Peyer's patch (tissue), 4 donors: ENCODE data around the gene TIFAB. TPM values are rescaled to one million over a fixed set of nuclear protein-coding genes. Genes with fewer than 3 reads are reported as not detected.

Source experiments
- DNase-seq, 3 donors: peaks; one replicate each; pipeline ENCODE4 v3.0.0-alpha.2; 2017 to 2019
- H3K27ac ChIP-seq, 4 donors: fragments of 200-600 bp; sonication (generic); one replicate each; pipeline ENCODE4 v1.5.1; 2016 to 2019
- H3K27me3 ChIP-seq, 2 donors: fragments of 200-600 bp; sonication (generic); one replicate each; pipeline ENCODE4 v1.5.1; 2019
- H3K36me3 ChIP-seq, 3 donors: fragments of 200-600 bp; sonication (generic); one replicate each; pipeline ENCODE4 v1.5.1; 2016 to 2019
- H3K4me1 ChIP-seq, 4 donors: fragments of 200-600 bp; sonication (generic); one replicate each; pipeline ENCODE4 v1.5.1; 2016 to 2019
- H3K4me3 ChIP-seq, 4 donors: fragments of 200-600 bp; sonication (generic); 1 replicate in 3 of 4; 2 replicates in 1 of 4; pipeline ENCODE4 v1.5.1; 2016 to 2019; ENCODE audit warnings: mild to moderate bottlenecking in 1 of 4
- H3K9me3 ChIP-seq, 4 donors: fragments of 200-600 bp; sonication (generic); one replicate each; pipeline ENCODE4 v1.5.1; 2016 to 2019; ENCODE audit warnings: mild to moderate bottlenecking in 1 of 4
- CTCF ChIP-seq, 6 experiments: fragments of 450-650 bp in 4 of 6; fragments of 200-600 bp in 2 of 6; sonication (generic) in 1 of 6; IDR thresholded peaks; one replicate each; pipeline ENCODE4 v1.5.1; 2017 to 2019; ENCODE audit warnings: antibody characterized with exemption in 6 of 6, mild to moderate bottlenecking in 3 of 6, moderate library complexity in 1 of 6
- POLR2A ChIP-seq, 2 donors: fragments of 450-650 bp; IDR thresholded peaks; one replicate each; pipeline ENCODE4 v1.5.1; 2017; ENCODE audit warnings: antibody characterized with exemption in 2 of 2, mild to moderate bottlenecking in 2 of 2, moderate library complexity in 2 of 2
- total RNA-seq, 4 donors: library from RNA; depleted of rRNA; stranded (reverse); fragments of >200 nt; gene quantifications; one replicate each; pipeline ENCODE4 v1.1.0, GENCODE V29; 2016

Gene TIFAB
- total RNA-seq, 4 donors from 2014 or later = 0.83 TPM; not detected in 3

DNA sequence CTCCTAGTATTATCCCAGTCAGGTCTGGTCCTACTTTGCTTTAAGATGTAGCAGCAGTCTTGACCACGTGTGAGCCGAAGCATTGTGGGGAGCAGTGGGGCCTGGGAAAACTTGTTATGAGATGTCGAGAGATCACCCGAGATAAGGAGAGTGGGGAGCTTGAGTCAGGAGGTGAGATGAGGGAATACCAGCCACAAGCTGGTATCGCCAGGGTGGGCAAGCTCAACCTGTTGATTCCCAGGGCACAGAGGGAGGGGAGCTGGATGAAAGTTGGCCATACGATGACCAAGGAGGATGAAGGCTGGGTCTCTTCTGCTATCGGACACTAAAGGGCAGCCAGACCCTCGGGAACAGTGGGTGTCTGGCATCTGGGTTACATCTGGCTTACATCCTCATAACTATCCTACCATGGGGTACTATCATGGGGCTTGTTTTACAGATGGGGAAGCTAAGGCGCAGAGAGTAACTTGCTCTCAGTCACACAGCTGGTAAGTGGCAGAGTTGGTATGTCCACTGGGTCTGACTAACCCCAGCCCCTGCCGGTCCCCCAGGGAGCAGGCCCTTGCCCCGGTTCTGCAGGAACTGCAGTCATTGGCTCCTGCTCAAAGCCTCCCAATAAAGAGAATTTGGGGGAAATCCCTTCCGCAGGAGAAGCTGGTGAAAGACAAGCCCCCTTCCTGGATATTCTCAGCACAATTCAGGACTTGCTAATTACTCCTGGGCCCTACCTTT, 13.4 kb upstream of the TIFAB start:
- TF ChIP-seq CTCF (IDR thresholded peaks at IDR 0.05) = no peak

GRCh38 chr5:135462304-135462703, 10.2 kb upstream of the TIFAB start:
- peak in 3 of 6 experiments; percentile 28 to 34 (median 31) for TF ChIP-seq CTCF (IDR thresholded peaks at IDR 0.05)
- no peak for TF ChIP-seq POLR2A (IDR thresholded peaks at IDR 0.05)
- H3K36me3 ChIP-seq = no peaks in the 10 kb centered on the region
- H3K9me3 ChIP-seq = no peaks in the 10 kb centered on the region
- peak in 2 of 3 donors; percentile 46 to 61 for DNase-seq
- H3K27me3 ChIP-seq = no peaks in the 10 kb centered on the region
- no peak overlapping the region for H3K27ac ChIP-seq
- no peak overlapping the region for H3K4me3 ChIP-seq
- H3K4me1 ChIP-seq = no peaks in the 10 kb centered on the region

More for the DNA sequence above, 13.4 kb upstream of the TIFAB start:
- Histone ChIP-seq H3K4me3 (no peak overlapping the region), H3K27me3 (no peaks in the 10 kb centered on the region), H3K36me3 (no peaks in the 10 kb centered on the region), H3K27ac (no peak overlapping the region), H3K4me1 (no peaks in the 10 kb centered on the region), H3K9me3 (no peaks in the 10 kb centered on the region)
- peak in 1 of 3 donors; percentile 21 for DNase-seq

- H3K27ac ChIP-seq = no peak overlapping the region
These were observed 9.5 kb upstream of the TIFAB start for GRCh38 chr5:135461481-135462151.

DNA sequence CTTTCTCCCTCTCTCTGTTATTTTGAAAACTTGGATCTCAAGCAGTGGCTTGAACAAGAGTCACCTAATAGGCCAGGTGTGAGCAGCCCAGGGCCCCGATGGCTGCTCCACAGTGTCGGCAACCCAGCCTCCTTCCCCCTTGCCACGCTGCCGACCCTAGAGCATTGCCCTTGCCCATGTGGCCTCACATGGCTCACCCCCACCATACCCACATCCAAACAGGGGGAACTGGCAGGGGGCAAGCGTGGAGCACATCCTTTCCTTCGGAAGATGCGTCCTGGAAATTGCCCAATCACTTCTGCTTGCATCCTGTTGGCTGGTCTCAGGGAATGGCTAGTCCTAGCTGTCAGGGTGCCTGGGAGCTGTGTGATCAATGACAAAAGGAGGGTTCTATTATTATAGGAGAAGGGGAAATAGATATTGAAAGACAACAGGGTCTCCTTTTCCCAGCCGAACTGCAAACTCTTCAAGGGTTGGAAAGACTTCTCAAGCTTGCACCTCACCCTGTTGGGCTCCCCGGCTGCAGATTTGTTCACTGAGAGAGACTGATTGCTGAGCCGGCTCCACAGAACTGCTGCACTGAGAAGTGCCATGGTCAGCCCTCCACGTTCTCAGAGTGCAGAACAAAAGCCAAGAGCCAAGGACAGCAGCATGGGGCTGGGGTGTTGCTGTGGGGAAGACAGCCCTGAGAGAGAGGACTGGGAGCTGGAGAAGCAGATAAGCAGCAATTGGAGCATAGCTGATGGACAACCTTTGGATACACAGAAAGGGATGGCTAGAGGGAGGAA, 8.3 kb upstream of the TIFAB start:
- no peaks in the 10 kb centered on the region for H3K36me3 ChIP-seq
- no peak overlapping the region for H3K4me3 ChIP-seq
- H3K27me3 ChIP-seq = no peaks in the 10 kb centered on the region
- H3K9me3 ChIP-seq = no peaks in the 10 kb centered on the region
- H3K27ac ChIP-seq = no peak overlapping the region
- no peaks in the 10 kb centered on the region for H3K4me1 ChIP-seq
- TF ChIP-seq CTCF (IDR thresholded peaks at IDR 0.05) (no peak), POLR2A (IDR thresholded peaks at IDR 0.05) (no peak)
- DNase-seq = no peak

More at GRCh38 chr5:135461481-135462151, 9.5 kb upstream of the TIFAB start:
- TF ChIP-seq CTCF (IDR thresholded peaks at IDR 0.05) (no peak), POLR2A (IDR thresholded peaks at IDR 0.05) (no peak)
- Histone ChIP-seq H3K4me3 (no peak overlapping the region), H3K9me3 (no peaks in the 10 kb centered on the region), H3K36me3 (no peaks in the 10 kb centered on the region), H3K27me3 (no peaks in the 10 kb centered on the region), H3K4me1 (no peaks in the 10 kb centered on the region)
- DNase-seq = peak in 1 of 3 donors; percentile 30

GRCh38 chr5:135458921-135459331, 6.8 kb upstream of the TIFAB start:
- H3K4me1 ChIP-seq = no peaks in the 10 kb centered on the region
- H3K4me3 ChIP-seq = no peak overlapping the region
- H3K27ac ChIP-seq = no peak overlapping the region
- H3K27me3 ChIP-seq = no peaks in the 10 kb centered on the region
- H3K36me3 ChIP-seq = no peaks in the 10 kb centered on the region
- DNase-seq = peak in 1 of 3 donors; percentile 57
- no peak for TF ChIP-seq CTCF (IDR thresholded peaks at IDR 0.05)
- TF ChIP-seq POLR2A (IDR thresholded peaks at IDR 0.05) = no peak
- H3K9me3 ChIP-seq = no peaks in the 10 kb centered on the region
